EH (cell line): Measurements from ENCODE around the gene UPF1.
"Not testable (repeated sequence)": the region's sequence is repeated elsewhere in the genome, so short reads cannot be mapped to it uniquely, and the experiment has no call there.

Source experiments
- DNase-seq: peaks from one replicate; pipeline ENCODE4 v3.0.0-alpha.2; 2015; ENCODE audit warnings: low read depth

UPF1 gene

GRCh38 chr19:18799389-18799970 lies 32.3 kb upstream of the UPF1 start:
- no peak for DNase-seq

- no peak for DNase-seq
Observed at GRCh38 chr19:18800079-18800478, 31.7 kb upstream of the UPF1 start.

DNA sequence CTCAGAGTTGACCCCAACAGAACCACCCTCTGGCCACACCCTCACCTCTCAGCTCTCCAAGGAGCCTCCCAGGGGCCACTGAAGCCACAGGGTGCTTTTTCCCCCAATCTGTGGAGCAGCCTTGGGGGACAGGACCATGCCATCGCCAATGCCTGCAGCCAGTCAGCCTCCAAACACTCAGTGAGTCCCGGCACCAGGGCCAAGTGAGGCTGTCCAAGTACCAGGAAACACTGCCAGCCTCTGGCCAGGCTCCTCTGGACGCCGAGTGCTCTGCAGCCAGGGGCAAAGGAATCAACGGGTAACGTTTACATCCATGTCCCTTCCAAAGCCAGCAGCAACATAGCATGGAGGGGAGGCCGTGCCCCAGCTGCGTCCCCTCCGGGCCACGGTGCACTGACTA lies 31.1 kb upstream of the UPF1 start:
- no peak for DNase-seq

GRCh38 chr19:18802354-18802753 lies 29.4 kb upstream of the UPF1 start:
- DNase-seq = no peak

DNA sequence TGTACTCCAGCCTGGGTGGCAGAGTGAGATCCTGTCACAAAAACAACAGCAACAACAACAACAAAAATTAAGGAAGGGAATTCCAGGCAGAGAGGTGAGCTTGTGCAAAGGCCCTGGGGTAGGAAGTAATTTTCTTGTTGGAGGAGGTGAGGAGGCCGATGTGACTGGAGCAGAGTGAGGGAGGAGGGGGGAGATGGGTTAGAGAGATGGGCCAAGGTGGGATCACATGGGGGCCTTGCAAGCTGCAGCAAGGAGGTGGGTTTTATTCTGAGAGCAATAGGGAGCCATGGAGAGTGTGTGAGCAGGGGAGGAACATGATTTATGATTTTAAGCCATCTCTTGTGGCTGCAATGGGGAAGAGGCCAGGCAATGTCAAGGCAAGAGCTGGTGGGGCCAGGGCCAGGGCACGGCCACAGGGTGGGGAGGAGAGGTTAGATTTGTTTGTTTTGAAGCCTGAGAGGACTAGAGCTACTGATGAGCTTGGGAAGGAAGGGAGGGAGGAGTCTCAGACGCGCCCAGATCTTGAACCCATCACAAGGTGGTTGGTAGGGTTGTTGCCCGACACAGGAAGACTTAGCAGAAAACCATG lies 28.1 kb upstream of the UPF1 start:
- no peak for DNase-seq

DNA sequence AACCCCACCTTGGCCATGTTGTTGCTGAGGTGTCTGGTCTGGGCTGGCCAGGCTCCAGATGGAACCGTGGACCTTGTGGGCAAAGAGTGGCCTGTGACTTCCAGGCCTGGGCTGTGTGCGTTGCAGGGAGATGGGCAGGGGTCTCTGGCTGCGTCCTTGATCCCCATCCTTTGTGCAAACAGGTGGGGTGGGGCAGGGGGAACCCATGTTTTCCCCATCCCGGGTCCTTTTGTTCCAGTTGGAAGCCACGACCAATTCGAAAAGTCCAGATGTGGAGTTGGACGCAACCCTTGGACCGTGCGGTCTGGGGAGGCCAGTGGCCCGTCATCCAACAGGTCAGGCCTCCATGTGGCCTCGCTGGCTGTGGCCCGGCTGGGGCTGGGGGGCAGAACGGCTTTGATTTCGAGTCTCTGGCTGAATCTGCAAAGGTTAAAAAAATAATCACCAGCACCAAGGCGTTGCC lies 27.6 kb upstream of the UPF1 start:
- no peak for DNase-seq

- DNase-seq = no peak
Observed at GRCh38 chr19:18804643-18805042, 27.1 kb upstream of the UPF1 start.

DNA sequence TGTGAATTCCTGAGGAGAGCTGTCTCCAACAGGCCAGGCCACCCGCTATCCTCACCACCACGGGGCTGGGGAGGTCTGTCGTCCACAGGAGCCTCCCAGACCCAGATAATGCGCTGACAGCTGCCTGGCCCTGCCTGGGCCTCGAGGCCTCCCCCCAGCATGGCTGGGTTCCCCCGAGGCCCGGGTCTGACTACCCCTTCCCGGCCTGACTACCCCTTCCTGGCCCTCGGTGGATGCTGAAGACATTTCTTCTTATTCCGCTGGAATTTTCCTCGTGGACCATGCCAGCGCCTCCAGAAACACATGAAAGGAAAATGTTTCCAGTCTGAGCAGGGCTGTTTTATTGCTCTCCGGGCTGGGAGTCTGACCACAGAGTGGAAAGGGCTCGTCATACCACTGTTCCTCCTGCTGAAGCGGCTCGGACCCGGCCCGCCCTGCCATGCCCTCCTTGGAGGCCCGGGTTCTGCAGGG lies 23.9 kb upstream of the UPF1 start:
- peak; percentile 77 for DNase-seq

- peak; percentile 86 for DNase-seq
Observed at GRCh38 chr19:18809149-18809868, 22.4 kb upstream of the UPF1 start.

DNA sequence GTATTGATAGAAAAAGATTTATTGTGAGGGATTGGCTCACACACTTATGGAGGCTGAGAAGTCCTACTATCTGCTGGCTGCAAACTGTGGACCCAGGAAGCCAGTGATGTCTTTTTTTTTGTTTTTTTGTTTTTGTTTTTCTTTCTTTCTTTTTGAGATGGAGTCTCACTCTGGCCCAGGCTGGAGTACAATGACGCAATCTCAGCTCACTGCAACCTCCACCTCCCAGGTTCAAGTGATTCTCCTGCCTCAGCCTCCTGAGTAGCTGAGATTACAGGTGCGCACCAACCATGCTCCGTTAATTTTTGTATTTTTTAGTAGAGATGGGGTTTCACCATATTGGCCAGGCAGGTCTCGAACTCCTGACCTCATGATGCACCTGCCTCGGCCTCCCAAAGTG lies 20.1 kb upstream of the UPF1 start:
- DNase-seq = not testable (repeated sequence)

DNA sequence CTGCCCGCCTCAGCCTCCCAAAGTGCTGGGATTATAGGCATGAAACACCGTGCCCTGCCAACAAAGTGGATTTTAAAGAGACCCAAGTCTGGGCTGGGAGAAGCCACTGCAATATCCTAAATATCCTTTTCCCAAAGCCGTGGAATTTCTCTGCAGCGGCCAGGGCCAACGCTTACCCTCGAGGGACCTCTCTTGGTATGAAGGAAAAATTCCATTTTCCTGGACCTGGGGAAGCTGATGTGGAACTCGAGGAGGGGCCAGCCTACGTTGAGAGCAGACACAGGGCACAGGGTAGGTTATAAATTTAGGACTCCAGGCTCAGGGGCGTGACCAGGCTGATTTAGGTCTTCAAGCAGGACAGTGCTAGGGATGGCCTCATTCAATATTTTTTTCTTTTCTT lies 17.7 kb upstream of the UPF1 start:
- DNase-seq = peak; percentile 47

DNA sequence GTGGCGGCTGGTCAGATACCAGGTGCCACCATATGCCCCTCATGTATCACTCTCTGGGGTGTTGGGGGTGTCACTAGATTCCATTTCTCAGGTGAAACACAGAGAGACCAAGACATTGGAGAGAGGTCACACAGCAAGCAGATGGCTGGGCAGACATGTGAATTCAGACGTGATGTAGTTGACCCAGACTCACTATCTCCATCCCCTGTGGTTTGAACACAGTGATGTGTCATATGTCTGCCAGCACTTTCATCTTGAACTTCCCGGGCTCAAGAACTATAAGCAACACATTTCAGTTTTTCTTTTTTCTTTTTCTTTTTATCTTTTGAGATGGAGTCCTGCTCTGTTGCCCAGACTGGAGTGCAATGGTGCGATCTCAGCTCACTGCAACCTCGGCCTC lies 16.1 kb upstream of the UPF1 start:
- no peak for DNase-seq

- not testable (repeated sequence) for DNase-seq
Observed at GRCh38 chr19:18816645-18817044, 15.1 kb upstream of the UPF1 start.

- DNase-seq = no peak
Observed at GRCh38 chr19:18817574-18817973, 14.2 kb upstream of the UPF1 start.

GRCh38 chr19:18828786-18829185 lies 3.0 kb upstream of the UPF1 start:
- DNase-seq = no peak

GRCh38 chr19:18830488-18830887 lies 1.3 kb upstream of the UPF1 start:
- no peak for DNase-seq

GRCh38 chr19:18832306-18833140 lies 764 bp downstream of the UPF1 start:
- DNase-seq = peak; percentile 42

- peak; percentile 20 for DNase-seq
Observed at GRCh38 chr19:18833141-18833476, 1.4 kb downstream of the UPF1 start.

DNA sequence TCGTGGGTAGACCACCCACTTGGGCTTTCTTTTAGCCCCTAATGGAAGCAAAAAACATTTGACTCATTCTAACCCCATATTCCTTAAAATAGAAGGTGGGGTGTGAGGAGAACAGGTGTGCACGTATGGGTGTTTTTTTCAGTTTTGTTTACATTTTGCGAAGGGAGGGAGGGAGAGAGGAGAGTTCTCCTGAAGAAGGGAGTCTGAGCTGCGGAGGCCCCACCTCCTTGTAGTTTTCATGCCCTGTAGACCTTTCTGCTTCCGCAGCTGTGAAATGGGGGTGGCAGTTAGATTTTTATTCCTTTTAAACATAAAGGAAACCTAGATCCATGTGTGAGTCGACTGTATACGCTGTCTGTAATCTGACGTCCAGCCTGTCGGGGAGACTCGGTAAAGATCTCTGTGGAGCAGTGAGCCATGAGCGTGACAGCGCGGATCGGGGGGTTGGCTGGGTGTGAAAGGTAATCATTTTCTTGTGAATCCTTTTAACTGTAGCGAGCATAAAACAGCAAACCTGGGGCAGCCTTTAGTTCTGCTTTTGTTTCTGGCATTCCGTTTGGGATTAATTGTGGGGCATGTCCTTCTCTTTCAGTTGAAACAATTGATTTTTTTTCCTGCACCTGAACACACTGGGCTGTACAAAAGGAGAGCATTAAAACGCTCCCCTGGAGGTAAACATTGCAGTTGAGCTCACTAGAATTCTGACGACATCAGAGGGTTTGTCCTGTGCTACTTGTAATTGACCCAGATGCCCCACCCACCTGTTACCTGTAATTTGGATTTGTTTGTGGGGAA lies 2.3 kb downstream of the UPF1 start:
- peak; percentile 9 for DNase-seq

- DNase-seq = no peak
Observed at GRCh38 chr19:18834644-18834984, 2.9 kb downstream of the UPF1 start.

- no peak for DNase-seq
Observed at GRCh38 chr19:18839465-18840287, 7.9 kb downstream of the UPF1 start.
